Ammon's horn (tissue), 1 donor: Measurements from ENCODE around the gene TSPAN9.

Experiments used
- DNase-seq: peaks from one replicate; pipeline ENCODE4 v3.0.0-alpha.2; 2016; ENCODE audit warnings: low spot score

TSPAN9 gene

DNA sequence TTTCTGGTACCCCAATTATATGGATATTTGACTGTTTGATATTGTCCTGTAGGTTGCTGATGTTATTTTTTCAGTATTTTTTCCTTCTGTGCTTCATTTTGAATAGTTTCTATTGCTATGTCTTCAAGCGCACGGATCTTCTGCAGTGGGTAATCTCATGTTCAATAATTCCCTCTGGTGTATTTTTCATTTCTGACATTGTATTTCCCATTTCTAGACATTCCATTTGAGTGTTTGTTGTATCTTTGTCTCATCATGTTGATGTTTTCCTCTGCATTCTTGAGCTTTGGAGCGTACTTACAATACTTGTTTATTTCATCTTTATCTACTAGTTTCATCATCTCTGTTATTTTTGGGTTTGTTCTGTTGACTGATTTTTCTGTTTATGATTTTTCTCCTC is 22.0 kb downstream of the TSPAN9 start:
- no peak for DNase-seq

DNA sequence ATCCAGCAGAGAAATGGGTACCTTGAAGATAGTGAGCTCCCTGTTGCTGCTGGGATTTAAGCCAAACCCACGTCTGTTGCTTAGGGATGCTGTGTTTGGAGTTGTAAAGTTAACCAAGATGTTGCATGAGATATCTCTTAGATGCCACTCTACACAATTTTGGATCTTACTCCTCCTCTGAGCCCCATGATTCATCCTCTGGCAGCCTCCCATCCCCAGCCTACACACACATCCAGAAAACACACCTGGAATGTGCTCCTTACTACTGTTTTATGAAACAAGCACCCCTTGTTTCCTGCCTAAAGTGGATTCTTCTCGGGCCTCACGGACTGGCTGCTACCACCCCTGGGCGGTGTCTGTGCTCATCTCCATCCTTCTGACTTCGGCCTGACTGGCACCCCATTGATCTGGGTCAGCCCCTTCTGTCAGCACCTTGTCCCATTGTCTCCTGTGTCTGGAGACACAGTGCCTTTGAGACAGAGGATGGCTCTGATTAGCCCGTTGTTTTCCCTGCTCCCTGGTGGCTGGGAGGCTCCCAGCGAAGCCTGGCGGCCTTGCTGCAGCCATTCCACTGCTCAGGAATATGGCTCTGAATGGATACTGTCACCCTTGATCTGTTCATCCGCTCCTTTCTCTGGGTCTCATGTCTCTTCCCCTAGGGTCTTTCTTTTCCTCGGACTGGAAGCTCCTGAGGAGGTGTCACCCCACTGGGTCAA is 24.3 kb downstream of the TSPAN9 start:
- DNase-seq, result no peak

DNA sequence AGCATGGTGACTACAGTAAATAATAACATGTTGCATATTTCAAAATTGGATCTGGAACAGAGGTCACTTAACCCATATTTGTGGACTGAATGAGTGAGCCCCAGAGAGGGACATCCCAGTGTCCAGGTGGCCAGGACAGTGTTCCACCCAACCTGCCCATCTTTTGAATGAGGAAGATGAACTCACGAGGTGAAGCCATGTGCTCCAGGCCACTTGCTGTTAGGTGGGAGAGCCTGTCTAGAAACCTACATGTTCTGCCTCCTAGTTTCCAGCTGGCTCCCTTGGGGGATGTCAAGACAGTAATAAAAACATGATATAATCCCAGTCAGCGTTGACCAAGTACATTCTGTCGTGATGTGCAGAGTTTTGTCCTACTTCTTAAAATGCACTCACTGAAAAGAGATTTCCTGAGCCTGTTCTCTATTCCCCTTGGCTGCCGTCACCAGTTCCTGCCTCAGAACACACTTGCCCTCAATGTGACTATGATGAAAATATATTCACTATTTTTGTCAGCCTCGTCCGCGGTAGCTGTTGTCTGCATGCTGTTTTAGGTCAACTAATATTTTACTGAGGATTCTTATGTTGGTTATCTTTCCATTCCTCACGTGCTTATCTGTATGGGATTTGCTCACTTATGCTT is 25.7 kb downstream of the TSPAN9 start:
- DNase-seq, result no peak

DNA sequence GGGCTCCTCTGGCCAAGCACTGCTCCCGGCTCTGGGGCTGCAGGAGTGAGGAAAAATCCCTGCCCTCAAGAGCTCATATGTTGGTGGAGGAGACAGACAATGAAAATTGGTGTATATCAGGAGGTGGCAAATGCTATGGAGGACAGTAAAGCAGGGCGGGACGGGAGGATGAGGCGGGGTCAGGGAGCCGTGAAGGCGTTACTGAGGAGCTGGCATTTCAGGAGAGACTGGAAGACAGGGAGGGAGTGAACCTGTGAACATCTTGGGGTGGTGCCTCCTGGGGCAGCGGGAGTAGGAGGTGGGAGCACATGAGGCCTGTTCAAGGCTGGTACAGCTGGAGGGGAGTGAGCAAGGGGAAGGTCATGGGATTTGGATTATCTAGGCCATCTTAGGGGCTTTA is 26.6 kb downstream of the TSPAN9 start:
- DNase-seq, result no peak

DNA sequence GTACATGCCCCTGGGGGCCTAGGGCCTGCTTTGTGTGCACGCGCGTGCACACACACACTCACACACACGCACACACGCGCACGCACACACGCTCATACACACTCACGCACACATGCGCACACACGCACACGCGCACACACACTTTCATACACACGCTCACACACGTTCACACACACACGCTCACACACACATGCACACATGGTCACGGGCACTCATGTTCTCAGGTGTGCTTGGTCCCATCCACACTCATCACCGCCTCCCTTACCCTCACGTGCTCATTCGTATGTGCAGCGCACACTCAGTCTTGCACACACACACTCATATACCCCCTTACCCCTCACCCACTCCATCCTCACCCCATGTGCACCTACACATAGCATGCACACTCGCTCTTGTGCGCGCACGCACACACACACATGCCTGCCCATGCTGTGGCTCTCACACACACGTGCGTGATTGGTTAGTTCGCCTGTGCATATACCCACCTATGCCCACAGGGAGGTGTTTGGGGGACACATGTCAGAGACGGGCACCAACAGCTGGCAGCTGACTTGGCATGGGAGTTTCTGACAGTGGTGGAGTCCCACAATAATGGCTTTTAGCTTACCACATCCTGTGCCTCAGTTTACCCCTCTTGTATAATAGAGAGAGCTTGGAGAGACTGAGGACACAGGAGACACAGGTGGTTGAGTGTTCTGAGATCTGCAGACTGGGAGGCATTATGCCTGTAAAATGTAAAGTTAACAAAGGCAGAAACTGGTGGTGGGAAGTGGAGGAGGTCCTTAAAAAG is 28.7 kb downstream of the TSPAN9 start:
- DNase-seq, result no peak

DNA sequence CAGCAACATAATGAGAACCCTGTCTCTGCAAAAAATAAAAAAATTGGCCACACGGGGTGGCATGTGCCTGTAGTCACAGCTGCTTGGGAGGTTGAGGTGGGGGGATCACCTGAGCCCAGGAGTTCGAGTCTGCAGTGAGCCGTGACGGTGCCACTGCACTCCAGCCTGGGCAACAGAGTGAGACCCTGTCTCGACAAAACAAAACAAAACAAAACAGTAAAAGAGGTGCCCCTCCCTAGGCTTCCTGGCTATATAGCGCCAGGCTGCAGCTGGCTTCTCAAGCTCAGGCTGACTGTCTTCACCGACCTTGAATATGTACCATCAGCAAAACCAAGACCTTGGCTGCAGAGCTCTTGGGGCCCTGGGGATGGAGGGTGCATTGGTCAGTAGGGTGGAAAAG is 29.4 kb downstream of the TSPAN9 start:
- no peak for DNase-seq

DNA sequence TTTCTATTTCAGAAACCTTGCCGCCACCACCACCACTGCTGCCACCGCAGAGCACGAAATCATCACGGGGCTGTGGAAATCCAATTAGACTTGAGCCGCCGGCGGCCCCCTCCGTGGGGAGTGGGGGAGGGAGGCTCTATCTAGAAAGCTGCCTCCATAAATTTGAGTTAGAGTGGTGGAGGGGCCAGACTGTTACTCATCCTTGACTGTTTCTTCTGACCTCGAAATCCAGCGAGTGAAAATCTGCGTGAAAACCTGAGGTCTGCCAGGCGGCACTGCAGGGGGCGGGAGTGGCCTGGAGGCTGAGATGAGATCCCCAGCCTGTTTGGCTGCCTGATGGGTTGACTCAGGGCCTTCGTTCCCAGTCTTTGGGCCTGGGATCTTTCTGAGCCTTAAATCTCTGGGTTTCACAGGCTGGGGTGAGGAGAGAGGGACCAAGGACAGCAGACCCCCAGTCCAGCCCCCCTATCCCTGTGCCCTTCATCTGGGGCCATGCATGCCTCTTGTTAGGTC is 29.9 kb downstream of the TSPAN9 start:
- DNase-seq, result no peak

DNA sequence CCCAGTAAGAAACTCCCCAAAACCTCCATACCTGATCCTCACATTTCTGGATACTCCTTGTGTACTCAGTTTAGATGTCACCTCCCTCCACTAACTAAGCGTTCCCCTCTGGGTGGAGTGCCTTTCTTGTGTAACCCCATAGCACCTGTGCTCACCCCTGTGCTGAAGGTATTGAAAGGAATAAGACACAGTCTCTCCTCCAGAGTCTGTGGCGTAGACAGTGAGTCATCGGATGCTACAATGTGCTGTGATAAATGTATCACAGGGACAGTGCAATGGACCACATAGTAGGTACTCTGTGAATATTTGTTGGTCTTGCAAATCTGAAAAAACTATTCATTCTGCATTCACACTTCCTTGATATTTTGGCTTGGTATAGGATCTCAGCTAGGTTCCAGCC is 30.8 kb downstream of the TSPAN9 start:
- DNase-seq, result no peak

DNA sequence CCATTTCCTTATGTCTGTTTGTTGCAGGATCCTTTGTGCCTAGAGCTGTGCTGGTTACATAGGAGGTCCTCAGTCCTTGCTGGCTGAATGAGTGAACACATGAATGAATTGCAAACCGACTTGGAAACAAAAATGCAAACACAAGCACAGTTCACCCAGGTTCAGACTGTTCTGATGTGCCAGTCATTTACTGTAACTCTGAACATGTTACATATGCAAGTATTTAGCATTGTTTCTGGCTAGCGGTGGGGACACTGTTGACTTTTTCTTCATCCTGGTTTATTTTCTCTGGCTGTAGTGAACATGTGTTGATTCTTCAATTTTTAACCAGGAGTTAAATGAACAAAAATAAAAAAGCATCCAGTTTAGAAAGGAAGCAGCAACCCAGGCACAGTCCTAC is 33.4 kb downstream of the TSPAN9 start:
- DNase-seq, result no peak

DNA sequence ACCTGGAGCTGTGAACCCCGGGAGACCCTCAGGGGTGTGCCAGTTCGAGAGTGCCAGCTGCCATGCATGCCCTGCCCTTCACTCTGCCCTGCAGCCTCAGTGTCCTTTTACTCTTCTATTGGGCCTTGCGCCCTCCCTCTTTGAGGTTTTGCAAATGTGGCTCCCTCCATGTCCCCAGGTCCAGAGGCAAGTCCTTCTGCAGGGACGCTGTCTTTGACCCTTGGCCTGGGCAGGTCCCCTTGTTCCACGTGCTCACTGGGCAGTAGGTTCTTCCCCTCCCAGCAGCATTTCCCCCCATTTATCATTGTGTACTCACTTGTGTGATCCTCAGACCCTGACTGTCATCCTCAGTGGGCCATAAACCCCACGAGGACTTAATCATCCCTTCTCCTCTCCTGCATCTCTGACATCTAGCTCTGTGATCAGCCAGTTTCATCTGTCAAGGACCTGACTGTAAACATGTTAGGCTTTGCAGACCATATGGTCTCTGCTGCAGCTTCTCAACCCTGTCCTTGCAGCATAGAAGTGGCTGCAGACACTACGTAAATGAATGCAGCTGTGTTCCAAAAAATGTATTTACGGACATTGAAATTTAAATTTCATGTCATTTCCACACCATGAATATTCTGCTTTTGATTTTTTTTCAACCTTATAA is 36.6 kb downstream of the TSPAN9 start:
- no peak for DNase-seq

DNA sequence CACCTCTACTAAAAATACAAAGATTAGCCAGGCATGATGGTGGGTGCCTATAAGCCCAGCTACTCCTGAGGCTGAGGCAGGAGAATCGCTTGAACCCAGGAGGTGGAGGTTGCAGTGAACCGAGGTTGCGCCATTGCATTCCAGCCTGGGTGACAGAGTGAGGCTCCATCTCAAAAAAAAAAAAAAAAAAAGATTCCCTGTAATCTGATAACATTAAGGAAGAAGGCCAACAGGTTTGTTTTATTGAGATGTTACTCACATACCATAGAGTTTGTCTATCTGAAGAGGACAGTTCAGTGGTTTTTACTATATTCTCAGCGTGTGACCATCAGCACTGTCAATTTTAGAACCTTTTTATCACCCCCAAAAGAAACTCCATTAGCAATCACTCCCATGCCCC is 37.5 kb downstream of the TSPAN9 start:
- no peak for DNase-seq

DNA sequence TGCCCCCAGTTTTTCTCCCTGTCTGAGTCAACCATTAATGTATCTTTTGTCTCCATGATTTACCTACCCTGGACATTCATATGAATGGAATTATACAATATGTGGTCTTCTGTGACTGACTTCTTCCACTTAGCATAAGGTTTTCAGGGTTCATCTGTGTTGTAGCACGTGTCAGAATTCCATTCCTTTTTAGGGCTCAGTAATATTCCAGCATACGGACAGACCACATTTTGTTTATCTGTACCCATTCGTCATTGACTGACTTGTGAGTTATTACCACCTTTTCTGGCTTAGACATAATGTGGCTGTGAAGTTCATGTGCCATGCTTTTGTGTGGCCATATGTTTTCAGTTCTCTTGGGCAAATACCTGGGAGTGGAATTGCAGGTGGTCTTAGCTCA is 37.9 kb downstream of the TSPAN9 start:
- DNase-seq, result no peak

DNA sequence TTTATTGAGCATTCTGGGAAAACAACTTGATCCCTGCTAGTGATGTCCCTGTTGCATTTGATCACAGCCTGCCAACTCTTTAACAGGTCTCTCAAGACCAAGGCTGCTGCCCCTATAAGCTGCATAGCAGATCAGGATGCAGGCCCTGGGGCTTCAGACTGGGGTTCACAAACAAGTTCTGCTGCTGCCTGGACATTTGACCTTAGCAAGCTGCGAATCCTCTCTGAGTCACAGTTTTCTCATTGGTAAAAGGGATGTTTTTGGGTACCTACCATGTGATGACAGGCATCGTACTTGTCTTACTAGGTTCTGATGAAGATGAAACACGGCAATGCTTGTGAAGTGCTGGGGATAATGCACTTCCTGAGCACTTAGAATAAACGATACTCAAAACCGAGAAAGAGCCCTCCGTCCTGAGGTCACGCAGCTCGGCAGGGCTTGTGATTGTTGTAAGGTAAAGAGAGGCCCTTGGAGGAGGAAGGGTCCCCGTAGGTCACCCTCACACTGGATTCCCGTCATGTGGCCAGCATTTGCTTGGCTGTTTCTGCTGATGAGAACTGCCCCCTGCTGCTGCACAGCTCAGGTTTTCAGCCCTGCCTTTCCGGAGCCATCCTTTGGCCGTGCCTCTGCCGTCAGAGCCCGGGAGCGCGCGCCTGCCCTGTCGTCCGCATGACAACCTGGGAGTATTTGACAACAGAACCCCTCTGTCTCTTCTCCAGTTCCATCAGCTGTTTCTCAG is 39.1 kb downstream of the TSPAN9 start:
- no peak for DNase-seq

DNA sequence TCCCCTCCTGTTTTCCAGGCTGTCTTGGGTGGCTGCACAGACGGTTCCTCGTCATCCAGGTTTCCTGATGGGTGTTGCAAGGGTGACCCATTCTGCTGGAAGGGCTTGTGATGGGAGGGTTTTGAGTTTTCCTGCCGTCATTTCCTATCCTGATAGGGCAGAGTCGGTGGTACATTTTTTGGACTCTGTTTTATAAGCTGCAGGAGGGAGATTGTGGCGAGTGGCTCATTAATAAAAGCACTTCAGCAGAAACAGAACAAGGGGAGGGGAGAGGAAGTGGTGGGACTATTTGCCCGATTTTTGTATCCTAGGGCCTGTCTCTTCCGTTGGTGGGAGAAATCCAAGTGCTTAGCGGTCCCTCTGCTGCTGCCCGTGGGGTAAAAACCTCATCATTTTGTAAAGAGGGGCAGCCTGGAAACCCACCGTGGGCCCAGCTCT is 40.0 kb downstream of the TSPAN9 start:
- no peak for DNase-seq

DNA sequence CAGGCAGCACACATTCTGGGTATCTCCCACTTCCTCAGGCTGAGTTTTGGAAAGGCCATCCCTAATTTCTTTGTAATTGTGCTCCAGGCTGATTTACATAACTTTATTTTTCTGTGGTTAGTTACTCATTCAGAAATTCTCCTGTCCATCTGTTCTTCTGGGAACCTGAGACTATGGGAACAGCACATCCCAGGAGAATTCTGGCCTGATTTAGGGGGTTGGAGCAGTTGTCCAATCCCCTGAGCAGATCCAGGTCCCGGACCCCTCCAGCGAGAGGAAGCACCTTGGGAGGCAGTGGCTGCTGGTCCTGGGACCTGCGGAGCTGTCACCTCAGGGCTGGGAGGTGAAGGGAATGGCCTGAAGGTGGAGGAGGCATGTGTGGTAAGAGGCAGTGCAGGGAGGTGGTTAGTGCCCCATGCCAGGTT is 40.4 kb downstream of the TSPAN9 start:
- no peak for DNase-seq

DNA sequence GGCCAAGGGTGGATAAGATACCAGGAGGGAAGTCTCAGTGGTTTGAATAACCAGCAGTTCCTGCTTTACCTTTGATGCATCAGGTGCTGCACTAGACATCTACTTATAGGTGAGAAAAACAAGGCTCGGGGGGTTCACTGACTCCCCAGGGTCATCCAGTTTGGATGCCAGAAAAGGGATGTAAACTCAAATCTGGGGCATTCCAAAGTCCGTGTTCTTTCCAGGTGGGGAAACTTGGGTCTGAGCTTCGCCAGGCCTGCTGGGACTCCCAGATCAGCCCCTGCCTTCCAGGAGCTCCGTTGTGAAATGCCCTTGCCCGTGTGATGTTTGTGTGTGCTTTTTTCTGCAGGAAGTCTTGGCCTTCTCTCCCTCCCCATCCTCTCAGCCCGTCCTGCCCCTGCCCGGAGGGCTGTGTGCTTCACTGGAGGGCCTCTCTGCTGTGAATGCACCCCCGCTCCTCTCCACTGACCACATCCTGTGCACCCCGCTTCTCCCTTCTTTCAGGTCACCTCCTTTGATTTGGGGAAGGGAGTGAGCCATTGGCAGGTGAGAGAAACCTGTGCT is 42.1 kb downstream of the TSPAN9 start:
- DNase-seq, result no peak

DNA sequence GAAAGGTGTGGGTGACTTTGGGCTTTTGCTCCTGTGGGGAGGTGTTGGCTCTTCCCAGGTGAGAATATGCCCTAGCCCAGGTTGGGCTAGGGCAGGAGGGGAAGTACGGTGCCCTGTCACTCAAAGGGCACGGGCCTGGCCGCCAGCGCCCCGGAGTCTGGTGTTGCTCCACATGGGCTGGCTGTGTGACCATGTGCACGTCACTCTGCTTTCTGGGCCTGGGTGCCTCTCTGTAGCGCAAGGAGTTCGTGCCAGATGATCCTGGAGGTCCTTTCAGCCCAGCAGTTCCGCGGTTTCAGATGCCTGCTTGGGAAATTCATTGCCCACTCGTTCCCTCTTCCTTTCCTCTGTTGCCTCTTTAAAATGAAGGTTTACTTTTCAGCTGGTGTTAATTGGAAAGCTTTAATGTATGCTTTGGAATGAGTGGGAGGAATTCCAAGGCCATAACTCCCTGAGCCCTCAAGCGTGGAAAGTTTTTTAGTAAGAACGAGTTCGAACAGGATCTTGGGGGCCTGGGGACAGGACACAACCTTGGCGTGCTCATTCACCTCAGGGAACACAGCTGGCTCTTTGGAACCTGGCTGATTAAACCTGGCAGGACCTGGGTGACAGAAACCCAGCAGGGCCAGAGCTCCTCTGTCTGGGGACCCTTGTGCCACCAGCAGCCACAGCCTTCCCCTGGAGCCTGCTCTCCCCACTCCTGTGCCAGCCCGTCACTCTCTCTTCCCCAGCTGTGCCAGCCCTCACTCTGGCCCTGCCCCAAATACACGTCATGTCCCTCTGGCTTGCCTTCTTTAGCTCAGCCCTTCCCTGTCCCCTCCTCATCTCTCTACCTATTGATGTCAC is 42.8 kb downstream of the TSPAN9 start:
- DNase-seq, result no peak

DNA sequence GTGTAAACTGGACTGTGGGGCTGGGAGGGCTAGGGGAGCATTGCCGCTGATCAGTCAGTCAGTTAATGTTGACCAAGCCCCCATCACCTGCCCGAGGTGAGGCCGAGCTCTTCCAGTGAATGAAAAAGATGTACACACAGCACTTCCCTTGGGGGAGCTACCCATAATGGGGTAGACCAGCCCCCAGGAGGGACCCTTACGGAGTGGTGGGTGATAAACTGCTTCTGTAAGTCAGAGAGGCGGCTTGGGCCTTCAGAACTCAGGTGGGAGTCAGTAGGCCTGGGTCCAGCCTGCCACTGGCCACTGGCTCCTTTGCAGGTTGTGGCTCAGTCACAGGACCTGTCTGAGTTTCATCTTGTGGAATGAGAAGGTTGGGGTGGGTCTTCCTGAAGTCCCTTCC is 43.5 kb downstream of the TSPAN9 start:
- no peak for DNase-seq

DNA sequence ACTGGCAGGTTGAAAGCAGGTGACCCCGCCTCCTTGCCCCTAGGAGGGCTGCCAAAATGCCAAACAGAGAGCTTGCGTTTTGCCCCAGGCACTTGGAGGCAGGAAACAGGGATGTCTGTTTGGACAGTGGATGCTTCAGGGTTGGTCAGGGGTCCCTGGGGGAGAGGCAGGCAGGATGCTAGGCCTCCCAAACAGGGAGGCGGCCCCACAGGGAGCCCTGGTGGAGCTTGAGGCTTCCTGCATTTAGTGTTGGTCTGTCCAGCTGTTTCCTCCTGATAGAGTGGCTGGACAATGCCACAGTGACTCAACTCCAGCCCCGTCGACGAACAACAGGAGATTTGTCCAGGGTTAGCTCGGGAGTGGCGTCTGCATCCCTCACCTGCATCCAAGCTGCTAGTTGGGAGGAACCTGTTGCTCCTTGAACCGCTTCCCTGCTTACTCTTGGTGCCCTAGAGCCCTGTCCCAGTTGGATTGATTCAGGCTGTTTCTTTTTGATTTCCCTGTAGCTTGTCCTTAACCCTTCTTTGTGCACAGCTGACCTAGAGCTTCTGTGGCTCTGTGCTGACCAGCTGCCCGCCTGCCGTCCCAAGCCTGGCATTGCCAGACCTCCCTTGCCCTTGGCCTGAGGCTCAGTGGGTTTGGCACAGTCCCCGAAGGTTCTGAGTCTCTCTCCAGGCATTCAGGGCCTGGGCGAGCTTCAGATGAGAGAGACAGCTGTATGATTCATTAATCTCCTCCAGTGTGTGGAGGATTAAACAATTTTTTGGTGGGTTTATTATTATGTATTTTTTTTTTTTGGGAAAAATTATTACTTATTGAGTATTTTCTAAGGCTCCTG is 45.9 kb downstream of the TSPAN9 start:
- DNase-seq, result no peak
